GM19324 (cell line): ENCODE results near the gene CSNK1G2.

Experiments
- ATAC-seq: cut with Tn5 transposase; IDR thresholded peaks from one replicate; pipeline ENCODE4 v1.9.1; 2021; ENCODE audit warnings: mild to moderate bottlenecking, moderate library complexity; ENCODE audit not compliant: unreplicated experiment, low FRiP score

CSNK1G2 gene

DNA sequence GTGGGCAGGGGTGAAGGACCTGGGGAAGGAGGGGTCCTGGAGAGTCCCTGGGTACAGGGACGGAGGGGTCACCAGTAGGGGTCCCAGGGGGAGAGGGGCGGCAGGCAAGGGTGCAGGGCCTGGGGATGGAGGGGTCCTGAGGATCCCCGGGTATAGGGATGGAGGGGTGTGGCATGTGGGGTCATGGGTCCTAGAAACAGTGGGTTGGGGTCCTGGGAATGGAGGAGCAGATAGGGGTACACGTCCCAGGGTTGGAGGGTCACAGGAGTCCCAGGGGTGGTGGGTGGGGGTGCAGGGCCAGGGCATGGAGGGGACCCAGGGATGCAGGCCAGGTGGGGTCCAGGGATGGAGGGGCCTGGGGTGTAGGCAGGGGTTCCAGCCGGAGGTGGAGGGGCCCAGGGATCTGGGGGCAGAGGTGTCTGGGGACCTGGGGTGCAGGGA lies 73.2 kb downstream of the CSNK1G2 start:
- no peak for ATAC-seq

DNA sequence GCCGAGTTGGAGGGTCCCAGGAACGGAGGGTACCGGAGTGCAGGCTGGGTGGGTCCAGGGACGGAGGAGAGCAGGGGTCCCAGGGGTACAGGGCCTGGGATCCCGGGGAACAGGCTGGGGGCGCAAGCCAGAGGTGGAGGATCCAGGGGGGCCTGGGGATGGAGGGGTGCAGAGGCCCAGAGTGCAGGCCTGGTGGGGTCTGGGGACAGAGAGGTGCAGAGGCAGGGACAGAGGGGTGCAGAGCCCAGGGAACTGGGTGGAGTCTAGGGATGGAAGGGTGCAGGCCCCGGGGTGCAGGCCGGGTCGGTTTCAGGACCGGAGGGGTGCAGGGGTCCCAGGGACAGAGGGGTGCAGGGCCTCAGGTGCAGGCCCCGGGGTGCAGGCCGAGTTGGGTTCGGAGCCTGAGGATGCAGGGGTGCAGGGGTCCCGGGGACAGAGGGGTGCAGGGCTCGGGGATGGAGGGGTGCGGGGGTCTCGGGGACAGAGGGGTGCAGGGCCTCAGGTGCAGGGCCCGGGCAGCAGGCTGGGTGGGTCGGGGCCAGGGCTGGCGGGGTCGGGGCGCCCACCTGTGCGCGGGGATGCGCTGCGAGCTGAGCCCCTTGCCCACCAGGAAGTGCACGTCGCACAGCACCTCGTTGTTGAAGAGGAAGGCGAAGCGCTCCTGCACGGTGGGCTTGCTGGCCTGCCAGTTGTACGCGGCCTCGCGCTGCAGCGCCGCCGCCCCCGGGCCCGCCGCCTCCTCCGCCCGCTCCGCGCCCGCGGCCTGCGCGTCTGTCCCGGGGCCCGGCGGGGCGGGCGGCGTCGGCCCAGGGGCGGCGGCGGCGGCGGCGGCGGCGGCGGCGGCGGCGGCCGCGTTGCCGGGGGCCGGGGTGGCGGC lies 74.0 kb downstream of the CSNK1G2 start:
- peak; percentile 17 for ATAC-seq

DNA sequence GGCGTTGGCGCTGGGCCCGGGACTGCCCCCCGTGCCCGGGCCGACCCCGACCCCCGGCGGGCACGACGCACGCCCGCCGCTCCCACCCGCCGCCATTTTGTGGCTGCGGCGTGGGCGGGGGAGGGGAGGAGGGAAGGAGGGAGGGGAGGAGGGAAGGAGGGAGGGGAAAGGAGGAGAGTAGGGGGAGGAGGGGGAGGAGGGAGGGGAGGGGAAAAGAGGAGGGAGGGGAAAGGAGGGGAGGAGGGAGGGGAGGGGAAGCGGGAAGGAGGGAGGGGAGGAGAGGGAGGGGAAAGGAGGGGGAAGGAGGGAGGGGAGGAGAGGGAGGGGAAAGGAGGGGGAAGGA lies 74.6 kb downstream of the CSNK1G2 start, which contains the start of gene BTBD2:
TSS of gene BTBD2 (minus strand) at position 107 of the 343 bp plus-strand sequence. CDS start at position 96, 11 bp downstream.
- peak; percentile 42 for ATAC-seq

DNA sequence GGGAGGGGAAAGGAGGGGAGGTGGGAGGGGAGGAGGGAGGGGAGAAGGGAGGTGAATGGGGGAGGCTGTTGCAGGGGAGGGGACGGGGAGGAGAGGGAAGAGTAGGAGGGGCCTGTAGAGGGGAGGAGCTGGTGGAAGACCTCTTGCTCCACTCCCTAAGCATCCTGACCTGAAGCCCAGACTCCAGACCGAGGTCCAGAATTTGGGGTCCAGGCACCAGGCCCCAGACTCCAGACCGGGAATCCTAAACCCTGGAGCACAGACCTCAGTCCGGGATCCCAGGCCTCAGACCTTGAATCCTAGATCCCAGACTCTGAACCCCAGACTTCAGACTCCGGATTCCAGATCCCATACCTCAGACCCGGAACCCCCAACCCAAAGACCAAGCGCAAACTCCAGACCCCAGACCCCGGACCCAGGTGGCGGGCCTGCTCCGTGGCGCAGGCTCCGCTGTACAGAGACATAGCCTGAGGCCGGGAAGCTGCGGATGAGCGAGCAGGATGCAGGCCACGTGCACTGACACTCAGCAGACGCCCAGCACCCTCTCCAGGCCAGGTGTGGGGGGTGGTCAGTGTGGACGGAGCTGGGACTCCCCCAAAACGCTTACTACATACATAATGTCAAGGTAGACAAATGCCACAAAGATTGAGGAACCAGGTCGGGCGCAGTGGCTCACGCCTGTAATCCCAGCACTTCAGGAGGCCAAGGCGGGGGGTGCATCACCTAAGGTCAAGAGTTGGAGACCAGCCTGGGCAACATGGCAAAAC lies 75.3 kb downstream of the CSNK1G2 start:
- no peak for ATAC-seq

DNA sequence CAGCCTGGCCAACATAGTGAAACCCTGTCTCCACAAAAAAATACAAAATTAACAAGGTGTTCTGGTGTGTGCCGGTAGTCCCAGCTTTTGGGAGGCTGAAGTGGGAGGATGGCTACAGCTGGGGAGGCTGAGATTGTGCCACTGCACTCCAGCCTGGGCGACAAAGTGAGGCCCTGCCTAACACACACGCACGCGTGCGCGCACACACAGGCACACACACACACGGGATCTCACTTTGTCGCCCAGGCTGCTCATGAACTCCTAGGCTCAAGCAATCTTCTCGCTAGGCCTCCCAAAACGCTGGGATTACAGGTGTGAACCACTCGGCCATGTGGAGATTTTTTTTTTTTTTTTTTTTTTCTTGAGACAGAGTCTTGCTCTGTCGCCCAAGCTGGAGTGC lies 77.8 kb downstream of the CSNK1G2 start:
- ATAC-seq = no peak

DNA sequence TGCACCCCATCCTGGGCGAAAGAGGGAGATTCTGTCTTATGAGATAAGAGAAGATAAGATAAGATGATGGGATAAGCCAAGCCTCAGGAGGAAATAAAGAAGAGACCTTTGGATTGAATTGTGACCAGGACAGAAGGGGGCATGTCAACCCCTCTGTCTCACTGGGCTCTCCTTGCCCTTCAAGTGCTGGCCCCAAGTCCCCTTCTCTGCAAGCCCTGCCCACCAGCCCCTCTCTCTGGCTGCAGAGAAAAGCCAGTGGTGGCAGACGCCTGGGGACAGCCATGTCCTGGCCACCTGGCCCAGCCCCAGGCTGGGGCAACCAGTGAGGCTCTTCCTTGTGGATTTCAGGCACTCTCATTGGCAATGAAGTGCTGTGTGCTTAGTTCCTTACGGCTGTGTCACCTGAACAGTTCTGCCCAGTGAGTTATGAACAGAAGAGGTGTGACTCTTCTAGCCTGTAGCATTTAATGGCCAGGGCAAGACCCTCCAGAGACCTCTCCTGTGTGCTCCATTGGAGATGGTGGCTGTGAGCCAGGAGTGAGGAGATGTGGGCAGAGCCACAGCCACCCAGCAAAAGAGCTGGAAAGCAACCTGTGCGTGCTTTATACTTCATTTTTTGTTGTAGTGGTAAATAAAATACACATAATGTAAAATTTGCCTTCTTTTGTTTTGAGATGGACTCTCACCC lies 80.6 kb downstream of the CSNK1G2 start:
- ATAC-seq = no peak

DNA sequence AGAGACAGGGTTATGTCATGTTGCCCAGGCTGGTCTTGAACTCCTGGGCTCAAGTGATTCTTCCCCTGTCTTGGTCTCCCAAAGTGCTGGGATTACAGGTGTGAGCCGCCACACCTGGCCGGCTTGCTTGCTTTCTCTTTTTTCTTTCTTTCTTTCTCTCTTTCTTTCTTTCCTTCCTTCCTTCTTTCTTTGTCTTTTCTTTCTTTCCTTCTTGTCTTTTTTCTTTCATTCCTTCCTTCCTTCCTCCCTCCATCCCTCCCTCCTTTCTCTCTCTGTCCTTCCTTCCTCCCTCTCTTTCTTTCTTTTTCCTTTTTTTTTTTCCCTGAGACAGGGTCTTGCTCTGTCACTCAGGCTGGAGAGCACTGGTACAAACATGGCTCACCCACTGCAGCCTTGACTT lies 81.3 kb downstream of the CSNK1G2 start:
- ATAC-seq = no peak

DNA sequence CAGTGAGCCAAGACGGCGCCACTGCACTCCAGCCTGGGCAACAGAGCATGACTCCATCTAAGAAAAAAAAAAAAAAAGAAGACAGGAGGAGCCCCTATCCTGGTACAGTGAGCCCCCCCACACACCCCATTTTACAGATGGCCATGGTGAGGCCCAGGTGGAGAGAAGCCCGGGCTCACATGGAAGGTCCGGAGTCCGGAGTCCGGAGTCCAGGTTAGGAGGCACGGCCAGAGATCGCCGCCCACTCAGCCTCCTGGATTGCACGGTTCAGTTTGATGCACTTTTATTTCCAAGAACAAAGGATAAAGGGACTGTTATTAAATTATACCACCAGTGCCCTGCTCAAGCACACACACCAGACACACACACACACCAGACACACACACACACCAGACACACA lies 85.8 kb downstream of the CSNK1G2 start:
- ATAC-seq = no peak

DNA sequence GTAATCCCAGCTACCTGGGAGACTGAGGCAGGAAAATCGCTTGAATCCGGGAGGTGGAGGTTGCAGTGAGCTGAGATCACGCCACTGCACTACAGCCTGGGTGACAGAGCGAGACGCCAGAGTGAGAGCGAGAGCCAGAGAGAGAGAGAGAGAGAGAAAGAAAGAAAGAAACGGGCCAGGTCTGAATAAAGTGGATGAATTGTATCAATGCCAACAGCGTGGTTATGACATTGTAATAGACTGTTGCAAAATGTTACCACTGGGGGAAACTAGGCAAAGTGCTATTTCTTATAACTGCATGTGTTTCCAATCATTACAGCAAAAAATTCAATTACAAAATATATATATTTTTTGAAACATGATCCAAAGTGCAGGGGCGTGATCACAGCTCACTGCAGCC lies 86.4 kb downstream of the CSNK1G2 start:
- no peak for ATAC-seq
